ENCODE measurements around the gene OR5A1. TPM values are rescaled to one million over a fixed set of nuclear protein-coding genes. Genes with fewer than 3 reads are reported as not detected.

Gene OR5A1
- total and polyA plus RNA-seq, 4 donors, result not detected

- Histone ChIP-seq H3K27ac (ENCODE audit: low read depth in 1 of 2, low read length in 1 of 2) (no peak overlapping the region), H3K27me3 (ENCODE audit: control insufficient read depth in 3 of 3, insufficient read depth in 3 of 3, low read length in 2 of 3) (no peaks in the 10 kb centered on the region), H3K9me3 (ENCODE audit: control insufficient read depth in 4 of 4, insufficient read depth in 3 of 4, low read length in 3 of 4) (no peaks in the 10 kb centered on the region), H3K4me1 (ENCODE audit: control insufficient read depth in 5 of 5, insufficient read depth in 5 of 5, low read length in 5 of 5) (no peaks in the 10 kb centered on the region), H3K9ac (ENCODE audit: insufficient read depth in 1 of 2, low read length in 2 of 2) (no peak overlapping the region), H3K4me3 (no peak overlapping the region), H3K36me3 (ENCODE audit: control insufficient read depth in 4 of 4, insufficient read depth in 4 of 4, low read length in 4 of 4) (no peaks in the 10 kb centered on the region)
- ATAC-seq (ENCODE audit: insufficient read depth, low FRiP score), result no peak
- WGBS, 2 donors, result 50 to 53% methylated on average over 9 of the region's 9 CpGs
- TF ChIP-seq, protein P1, sequence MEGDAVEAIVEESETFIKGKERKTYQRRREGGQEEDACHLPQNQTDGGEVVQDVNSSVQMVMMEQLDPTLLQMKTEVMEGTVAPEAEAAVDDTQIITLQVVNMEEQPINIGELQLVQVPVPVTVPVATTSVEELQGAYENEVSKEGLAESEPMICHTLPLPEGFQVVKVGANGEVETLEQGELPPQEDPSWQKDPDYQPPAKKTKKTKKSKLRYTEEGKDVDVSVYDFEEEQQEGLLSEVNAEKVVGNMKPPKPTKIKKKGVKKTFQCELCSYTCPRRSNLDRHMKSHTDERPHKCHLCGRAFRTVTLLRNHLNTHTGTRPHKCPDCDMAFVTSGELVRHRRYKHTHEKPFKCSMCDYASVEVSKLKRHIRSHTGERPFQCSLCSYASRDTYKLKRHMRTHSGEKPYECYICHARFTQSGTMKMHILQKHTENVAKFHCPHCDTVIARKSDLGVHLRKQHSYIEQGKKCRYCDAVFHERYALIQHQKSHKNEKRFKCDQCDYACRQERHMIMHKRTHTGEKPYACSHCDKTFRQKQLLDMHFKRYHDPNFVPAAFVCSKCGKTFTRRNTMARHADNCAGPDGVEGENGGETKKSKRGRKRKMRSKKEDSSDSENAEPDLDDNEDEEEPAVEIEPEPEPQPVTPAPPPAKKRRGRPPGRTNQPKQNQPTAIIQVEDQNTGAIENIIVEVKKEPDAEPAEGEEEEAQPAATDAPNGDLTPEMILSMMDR (IDR thresholded peaks at IDR 0.05; ENCODE audit: control extremely low read depth, extremely low read depth), result no peak
- peak in 2 of 3 donors; percentile 4 to 11 for DNase-seq
Observed at GRCh38 chr11:59475176-59475575, 38.9 kb downstream of the OR5A1 start.

DNA sequence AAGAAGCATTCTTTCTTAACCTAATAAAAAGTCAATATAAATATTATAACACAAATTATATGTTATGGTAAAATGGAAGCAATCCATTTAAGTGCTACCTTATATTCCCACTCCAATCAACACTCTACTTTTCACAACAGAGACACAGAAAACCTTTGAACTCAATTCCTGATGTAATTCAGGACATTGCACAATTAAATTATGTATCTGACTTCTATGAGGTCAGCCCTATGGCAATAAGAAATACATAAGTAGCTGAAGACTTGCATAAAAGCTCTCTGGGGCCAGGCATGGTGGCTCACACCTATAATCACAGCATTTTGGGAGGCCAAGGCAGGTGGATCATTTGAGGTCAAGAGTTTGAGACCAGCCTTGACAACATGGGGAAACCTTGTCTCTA, 43.6 kb downstream of the OR5A1 start:
- Histone ChIP-seq H3K4me1 (ENCODE audit: control insufficient read depth in 5 of 5, insufficient read depth in 5 of 5, low read length in 5 of 5) (no peaks in the 10 kb centered on the region), H3K4me3 (no peak overlapping the region), H3K9me3 (ENCODE audit: control insufficient read depth in 4 of 4, insufficient read depth in 3 of 4, low read length in 3 of 4) (no peaks in the 10 kb centered on the region), H3K27ac (ENCODE audit: low read depth in 1 of 2, low read length in 1 of 2) (no peak overlapping the region), H3K27me3 (ENCODE audit: control insufficient read depth in 3 of 3, insufficient read depth in 3 of 3, low read length in 2 of 3) (no peaks in the 10 kb centered on the region), H3K36me3 (ENCODE audit: control insufficient read depth in 4 of 4, insufficient read depth in 4 of 4, low read length in 4 of 4) (no peaks in the 10 kb centered on the region), H3K9ac (ENCODE audit: insufficient read depth in 1 of 2, low read length in 2 of 2) (no peak overlapping the region)
- ATAC-seq (ENCODE audit: insufficient read depth, low FRiP score) (no peak), DNase-seq (no peak)
- TF ChIP-seq, protein P1 (IDR thresholded peaks at IDR 0.05; ENCODE audit: control extremely low read depth, extremely low read depth), result no peak

- DNase-seq (no peak), ATAC-seq (ENCODE audit: insufficient read depth, low FRiP score) (no peak)
- Histone ChIP-seq H3K36me3 (ENCODE audit: control insufficient read depth in 4 of 4, insufficient read depth in 4 of 4, low read length in 4 of 4) (no peaks in the 10 kb centered on the region), H3K4me3 (no peak overlapping the region), H3K9me3 (ENCODE audit: control insufficient read depth in 4 of 4, insufficient read depth in 3 of 4, low read length in 3 of 4) (no peaks in the 10 kb centered on the region), H3K4me1 (ENCODE audit: control insufficient read depth in 5 of 5, insufficient read depth in 5 of 5, low read length in 5 of 5) (no peaks in the 10 kb centered on the region), H3K27me3 (ENCODE audit: control insufficient read depth in 3 of 3, insufficient read depth in 3 of 3, low read length in 2 of 3) (no peaks in the 10 kb centered on the region), H3K27ac (ENCODE audit: low read depth in 1 of 2, low read length in 1 of 2) (no peak overlapping the region), H3K9ac (ENCODE audit: insufficient read depth in 1 of 2, low read length in 2 of 2) (no peak overlapping the region)
- TF ChIP-seq, protein P1 (IDR thresholded peaks at IDR 0.05; ENCODE audit: control extremely low read depth, extremely low read depth), result no peak
- WGBS, 2 donors, result 79 to 89% methylated on average over 3 of the region's 3 CpGs
Observed at GRCh38 chr11:59480359-59480758, 44.1 kb downstream of the OR5A1 start.

Other genes with a start within 250 kb of the OR5A1 start
- gene MPEG1, start 223.5 kb upstream of the OR5A1 start, total RNA-seq, result 10 to 100 TPM; 28.1 to 45.6 TPM
- 10 to 100 TPM in 1 of 2 donors, 1 to 10 TPM in 1; 7.0 to 63.5 TPM for gene MPEG1, start 223.5 kb upstream of the OR5A1 start, polyA plus RNA-seq
- gene OR5AN1, start 77.6 kb upstream of the OR5A1 start, total RNA-seq, result under 1 TPM in 1 of 2 donors, not detected in 1; 0.03 TPM
- not detected for gene OR5AN1, start 77.6 kb upstream of the OR5A1 start, polyA plus RNA-seq
- gene OR5A2, start 10.1 kb upstream of the OR5A1 start, total RNA-seq, result not detected
- not detected for gene OR5A2, start 10.1 kb upstream of the OR5A1 start, polyA plus RNA-seq
- not detected for gene OR4D6, start 20.5 kb downstream of the OR5A1 start, total RNA-seq
- not detected for gene OR4D6, start 20.5 kb downstream of the OR5A1 start, polyA plus RNA-seq
- not detected for gene OR4D10, start 36.8 kb downstream of the OR5A1 start, total RNA-seq
- gene OR4D10, start 36.8 kb downstream of the OR5A1 start, polyA plus RNA-seq, result not detected
- gene OR4D11, start 67.1 kb downstream of the OR5A1 start, total RNA-seq, result not detected
- not detected for gene OR4D11, start 67.1 kb downstream of the OR5A1 start, polyA plus RNA-seq
- not detected for gene OR4D9, start 75.1 kb downstream of the OR5A1 start, total RNA-seq
- gene OR4D9, start 75.1 kb downstream of the OR5A1 start, polyA plus RNA-seq, result not detected
- 10 to 100 TPM; 39.1 to 41.9 TPM for gene OSBP, start 179.3 kb downstream of the OR5A1 start, total RNA-seq
- 10 to 100 TPM; 12.0 to 21.2 TPM for gene OSBP, start 179.3 kb downstream of the OR5A1 start, polyA plus RNA-seq
- gene PATL1, start 232.6 kb downstream of the OR5A1 start, total RNA-seq, result 10 to 100 TPM; 23.1 to 29.3 TPM
- gene PATL1, start 232.6 kb downstream of the OR5A1 start, polyA plus RNA-seq, result 10 to 100 TPM; 12.8 to 28.8 TPM

Data from lung (tissue), 12 donors.